ENCODE data around the gene UBXN7. TPM values are rescaled to one million over a fixed set of nuclear protein-coding genes. Genes with fewer than 3 reads are reported as not detected.
"Not testable (repeated sequence)": the region's sequence is repeated elsewhere in the genome, so short reads cannot be mapped to it uniquely, and the experiment has no call there.

The UBXN7 gene
- polyA plus RNA-seq, 1 of the 3 experiments (the other 2 are of a cell fraction) = 6.4 TPM

- ChIA-PET POLR2A (no interaction called here), CTCF (no interaction called here)
- no peaks in the 10 kb centered on the region for H3K9me2 ChIP-seq
- no peak for TF ChIP-seq RAD21 (IDR thresholded peaks at IDR 0.05; ENCODE audit: low read length)
- TF ChIP-seq TCF12 (IDR thresholded peaks at IDR 0.05) = no peak
- TF ChIP-seq CHD2 (IDR thresholded peaks at IDR 0.05; ENCODE audit: low read length, partially characterized antibody) = no peak
- no peak for TF ChIP-seq IRF3 (IDR thresholded peaks at IDR 0.05; ENCODE audit: low read depth, low read length)
- TF ChIP-seq FOSL2 (IDR thresholded peaks at IDR 0.05; ENCODE audit: borderline replicate concordance, low read depth) = no peak
- no peak for TF ChIP-seq MXI1 (IDR thresholded peaks at IDR 0.05; ENCODE audit: low read depth, low read length)
- TF ChIP-seq RFX5 (IDR thresholded peaks at IDR 0.05; ENCODE audit: low read length) = no peak
- TF ChIP-seq RXRA (IDR thresholded peaks at IDR 0.05; ENCODE audit: borderline replicate concordance, low read depth) = no peak
- no peak for TF ChIP-seq CTCF (IDR thresholded peaks at IDR 0.05)
- peaks cover 13% of the 10 kb centered on the region for H3F3A ChIP-seq (replicated peaks; ENCODE audit: insufficient read depth)
- no peak for DNase-seq
- no peaks in the 10 kb centered on the region for H4K20me1 ChIP-seq (ENCODE audit: insufficient read depth)
- H3K4me1 ChIP-seq (ENCODE audit: control insufficient read depth in 1 of 2, insufficient read depth in 2 of 2, low read depth in 1 of 2, low read length in 1 of 2) = no peaks in the 10 kb centered on the region
- H3K36me3 ChIP-seq (replicated peaks in 1 of 2; ENCODE audit: control insufficient read depth in 1 of 2, insufficient read depth in 2 of 2, low read length in 1 of 2) = no peaks in the 10 kb centered on the region
- no peak overlapping the region for H3K27ac ChIP-seq (ENCODE audit: low read depth in 2 of 2, low read length in 1 of 2)
- no peaks in the 10 kb centered on the region for H3K27me3 ChIP-seq (ENCODE audit: insufficient read depth)
- no peak overlapping the region for H3K4me3 ChIP-seq (ENCODE audit: low read depth in 2 of 2, low read length in 1 of 2)
- H3K9me3 ChIP-seq = no peaks in the 10 kb centered on the region
- no peak overlapping the region for H3K4me2 ChIP-seq
- H3K79me2 ChIP-seq (ENCODE audit: insufficient read depth) = no peaks in the 10 kb centered on the region
- H3K9ac ChIP-seq = no peak overlapping the region
- 85% methylated on average over 4 of the region's 6 CpGs for WGBS (ENCODE audit: low lambda C conversion rate)
- no peak overlapping the region for H2AFZ ChIP-seq (ENCODE audit: low read depth)
Measured at GRCh38 chr3:196454935-196455334, 22.7 kb upstream of the UBXN7 start.

GRCh38 chr3:196445391-196445790, 13.2 kb upstream of the UBXN7 start:
- H3K4me1 ChIP-seq (ENCODE audit: control insufficient read depth in 1 of 2, insufficient read depth in 2 of 2, low read depth in 1 of 2, low read length in 1 of 2); H3K27me3 ChIP-seq (ENCODE audit: insufficient read depth); DNase-seq; H3K4me3 ChIP-seq (ENCODE audit: low read depth in 2 of 2, low read length in 1 of 2); H3K4me2 ChIP-seq; H3K36me3 ChIP-seq (replicated peaks in 1 of 2; ENCODE audit: control insufficient read depth in 1 of 2, insufficient read depth in 2 of 2, low read length in 1 of 2); POLR2A ChIA-PET; H3K79me2 ChIP-seq (ENCODE audit: insufficient read depth); CTCF ChIA-PET; H4K20me1 ChIP-seq (ENCODE audit: insufficient read depth); H3K9me3 ChIP-seq; H3K9ac ChIP-seq; H3K27ac ChIP-seq (ENCODE audit: low read depth in 2 of 2, low read length in 1 of 2); H2AFZ ChIP-seq (ENCODE audit: low read depth); H3K9me2 ChIP-seq: not testable (repeated sequence)
- peaks cover 25% of the 10 kb centered on the region for H3F3A ChIP-seq (replicated peaks; ENCODE audit: insufficient read depth)
- TF ChIP-seq CTCF (IDR thresholded peaks at IDR 0.05) (peak; percentile 22; the same call in 1 of the 2 replicates), RAD21 (IDR thresholded peaks at IDR 0.05; ENCODE audit: low read length) (peak; percentile 38)
- 88% methylated on average over 7 of the region's 7 CpGs for WGBS (ENCODE audit: low lambda C conversion rate)

Data from SK-N-SH (cell line).